Effector memory CD4-positive, alpha-beta T cell (primary cell): ENCODE data around the gene SMIM43.

Source experiments
- DNase-seq, 3 donors: peaks; one replicate each; pipeline ENCODE4 v3.0.0-alpha.2; 2020
- H3K27ac ChIP-seq: 2 replicates; pipeline ENCODE4 v1.7.0; 2013; ENCODE audit warnings: mild to moderate bottlenecking, low read length, moderate library complexity; ENCODE audit not compliant: insufficient read depth, poor library complexity, severe bottlenecking
- H3K27me3 ChIP-seq: replicated peaks from 2 replicates; pipeline ENCODE4 v1.7.0; 2013; ENCODE audit warnings: mild to moderate bottlenecking, low read length; ENCODE audit not compliant: insufficient read depth, control insufficient read depth, poor library complexity, severe bottlenecking
- H3K36me3 ChIP-seq: 2 replicates; pipeline ENCODE4 v1.7.0; 2013; ENCODE audit warnings: mild to moderate bottlenecking, low read length, moderate library complexity; ENCODE audit not compliant: control insufficient read depth, insufficient read depth
- H3K4me1 ChIP-seq: 2 replicates; pipeline ENCODE4 v1.7.0; 2013; ENCODE audit warnings: low read length, mild to moderate bottlenecking; ENCODE audit not compliant: control insufficient read depth, insufficient read depth, poor library complexity, severe bottlenecking
- H3K4me3 ChIP-seq: 2 replicates; pipeline ENCODE4 v1.7.0; 2013; ENCODE audit warnings: low read length, low read depth, mild to moderate bottlenecking; ENCODE audit not compliant: insufficient read depth, poor library complexity, severe bottlenecking
- H3K9me3 ChIP-seq: 2 replicates; pipeline ENCODE4 v1.7.0; 2013; ENCODE audit warnings: mild to moderate bottlenecking, low read length, moderate library complexity; ENCODE audit not compliant: control insufficient read depth

Gene SMIM43

DNA sequence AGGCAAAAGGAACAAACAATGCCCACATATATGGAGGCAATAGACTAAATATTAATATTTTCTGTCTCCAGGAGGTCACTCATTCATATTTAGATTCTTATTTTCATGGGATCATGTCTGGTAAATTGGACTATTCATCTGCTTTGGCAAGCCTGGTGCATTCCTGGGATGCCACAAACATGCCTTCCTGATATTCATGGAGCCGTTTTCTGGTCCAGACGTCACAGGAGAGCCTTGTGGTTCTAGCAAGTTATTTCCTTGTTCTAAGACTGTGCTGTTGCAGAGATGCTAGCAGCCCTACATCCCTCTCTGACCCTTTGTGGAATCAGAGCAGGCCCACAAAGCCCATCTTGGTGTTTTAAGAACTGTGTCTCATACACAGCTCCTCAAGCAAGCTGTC is 20.0 kb upstream of the SMIM43 start:
- no peaks in the 10 kb centered on the region for H3K4me1 ChIP-seq
- H3K36me3 ChIP-seq: no peaks in the 10 kb centered on the region
- DNase-seq: no peak
- no peaks in the 10 kb centered on the region for H3K27me3 ChIP-seq
- H3K4me3 ChIP-seq: no peak overlapping the region
- peaks cover 5% of the 10 kb centered on the region for H3K9me3 ChIP-seq
- no peak overlapping the region for H3K27ac ChIP-seq

- Histone ChIP-seq H3K4me1 (no peaks in the 10 kb centered on the region), H3K27me3 (no peaks in the 10 kb centered on the region), H3K36me3 (no peaks in the 10 kb centered on the region), H3K27ac (no peak overlapping the region), H3K4me3 (no peak overlapping the region), H3K9me3 (peaks cover 5% of the 10 kb centered on the region)
- no peak for DNase-seq
Observed at GRCh38 chr4:121784401-121784800, 19.4 kb upstream of the SMIM43 start.

GRCh38 chr4:121783210-121783609 is 18.2 kb upstream of the SMIM43 start:
- Histone ChIP-seq H3K27ac (no peak overlapping the region), H3K4me1 (no peaks in the 10 kb centered on the region)

DNA sequence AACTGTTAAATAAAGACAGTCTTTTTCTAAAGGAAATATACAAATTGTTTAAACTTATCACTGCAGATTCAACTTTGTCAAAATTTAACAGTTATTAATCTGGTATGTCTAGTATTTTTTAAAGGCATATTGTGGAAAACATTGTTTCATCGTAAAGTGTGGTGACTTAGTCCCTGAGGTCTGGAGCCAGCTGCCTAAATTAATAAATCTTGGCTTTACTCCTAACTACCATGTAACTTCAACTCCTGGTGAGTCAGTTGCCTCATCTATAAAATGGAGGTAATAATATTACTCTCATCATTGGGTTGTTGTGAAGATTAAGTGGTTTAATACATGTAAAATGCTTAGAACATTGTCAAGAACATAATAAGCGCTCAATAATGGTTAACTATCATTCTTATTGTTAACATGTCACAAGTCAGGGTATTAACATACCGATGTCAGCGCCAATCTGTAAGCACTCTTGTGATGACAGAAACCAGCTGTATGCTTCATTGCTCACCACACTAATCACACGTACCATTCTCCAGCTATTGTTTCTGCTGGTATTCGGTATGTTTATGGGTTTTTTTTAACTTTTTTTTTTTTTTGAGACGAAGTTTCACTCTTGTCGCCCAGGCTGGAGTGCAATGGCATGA is 14.1 kb upstream of the SMIM43 start:
- no peaks in the 10 kb centered on the region for H3K36me3 ChIP-seq
- no peak overlapping the region for H3K27ac ChIP-seq
- no peaks in the 10 kb centered on the region for H3K4me1 ChIP-seq
- H3K9me3 ChIP-seq: peaks cover 3% of the 10 kb centered on the region
- no peak for DNase-seq
- H3K27me3 ChIP-seq: no peaks in the 10 kb centered on the region
- H3K4me3 ChIP-seq: no peak overlapping the region

More at GRCh38 chr4:121783210-121783609, 18.2 kb upstream of the SMIM43 start:
- no peak overlapping the region for H3K4me3 ChIP-seq
- peaks cover 5% of the 10 kb centered on the region for H3K9me3 ChIP-seq
- no peak for DNase-seq
- H3K36me3 ChIP-seq: no peaks in the 10 kb centered on the region
- H3K27me3 ChIP-seq: no peaks in the 10 kb centered on the region

DNA sequence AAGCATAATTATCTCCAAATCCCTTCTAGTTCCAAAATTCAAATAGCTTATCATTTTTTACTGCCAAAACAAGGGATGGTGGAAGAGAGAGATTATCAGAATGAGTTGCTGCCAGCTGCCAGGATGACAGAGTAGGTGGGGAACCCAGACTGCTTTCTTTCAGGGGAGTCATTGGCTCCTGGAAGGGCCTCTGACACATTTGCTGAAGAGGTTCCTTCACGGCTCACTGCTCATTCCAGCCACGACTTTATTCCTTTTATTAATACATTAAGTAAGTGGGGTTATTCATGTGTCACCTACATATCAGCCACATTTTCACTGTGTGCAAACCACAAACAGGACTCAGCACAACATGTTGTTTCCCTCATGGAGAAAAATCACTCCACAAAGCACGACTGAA is 12.7 kb upstream of the SMIM43 start:
- no peak overlapping the region for H3K4me3 ChIP-seq
- DNase-seq: no peak

GRCh38 chr4:121776610-121777401 is 11.8 kb upstream of the SMIM43 start:
- Histone ChIP-seq H3K4me3 (no peak overlapping the region), H3K9me3 (no peaks in the 10 kb centered on the region), H3K36me3 (no peaks in the 10 kb centered on the region), H3K4me1 (no peaks in the 10 kb centered on the region), H3K27ac (no peak overlapping the region), H3K27me3 (no peaks in the 10 kb centered on the region)
- DNase-seq: no peak

More for the DNA sequence above, 12.7 kb upstream of the SMIM43 start:
- H3K9me3 ChIP-seq: no peaks in the 10 kb centered on the region
- H3K36me3 ChIP-seq: no peaks in the 10 kb centered on the region
- no peaks in the 10 kb centered on the region for H3K27me3 ChIP-seq
- H3K27ac ChIP-seq: no peak overlapping the region
- H3K4me1 ChIP-seq: no peaks in the 10 kb centered on the region

DNA sequence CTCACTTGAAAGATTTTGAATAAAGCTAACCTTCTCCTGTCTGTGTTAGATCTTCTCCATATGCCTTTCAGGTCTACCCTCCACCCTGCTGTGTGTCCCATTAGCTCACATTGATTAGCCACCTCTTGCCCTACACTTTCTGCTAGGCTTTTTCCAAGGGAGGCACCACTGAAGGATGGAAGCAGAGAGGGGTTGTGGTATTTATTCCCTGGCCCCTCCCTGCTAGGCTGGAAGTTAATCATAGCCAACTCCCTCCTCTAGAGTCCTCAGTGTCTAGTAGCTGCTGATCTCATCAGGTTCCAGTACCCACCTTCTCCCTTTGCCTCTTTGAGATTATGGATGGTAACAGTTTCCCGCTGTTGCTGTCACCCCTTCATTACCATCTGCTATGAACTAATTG is 8.9 kb upstream of the SMIM43 start:
- no peaks in the 10 kb centered on the region for H3K4me1 ChIP-seq
- H3K4me3 ChIP-seq: no peak overlapping the region
- H3K27me3 ChIP-seq: no peaks in the 10 kb centered on the region
- DNase-seq: no peak
- H3K27ac ChIP-seq: no peak overlapping the region
- H3K9me3 ChIP-seq: no peaks in the 10 kb centered on the region
- H3K36me3 ChIP-seq: no peaks in the 10 kb centered on the region

- Histone ChIP-seq H3K27me3 (no peaks in the 10 kb centered on the region), H3K27ac (no peak overlapping the region), H3K4me3 (no peak overlapping the region), H3K4me1 (no peaks in the 10 kb centered on the region), H3K36me3 (no peaks in the 10 kb centered on the region), H3K9me3 (no peaks in the 10 kb centered on the region)
- no peak for DNase-seq
Observed at GRCh38 chr4:121771869-121772268, 6.9 kb upstream of the SMIM43 start.

GRCh38 chr4:121769341-121769740 is 4.4 kb upstream of the SMIM43 start:
- H3K27ac ChIP-seq: no peak overlapping the region
- peaks cover 9% of the 10 kb centered on the region for H3K4me1 ChIP-seq
- no peaks in the 10 kb centered on the region for H3K36me3 ChIP-seq
- H3K27me3 ChIP-seq: peaks cover 12% of the 10 kb centered on the region
- H3K4me3 ChIP-seq: no peak overlapping the region
- H3K9me3 ChIP-seq: no peaks in the 10 kb centered on the region
- no peak for DNase-seq

DNA sequence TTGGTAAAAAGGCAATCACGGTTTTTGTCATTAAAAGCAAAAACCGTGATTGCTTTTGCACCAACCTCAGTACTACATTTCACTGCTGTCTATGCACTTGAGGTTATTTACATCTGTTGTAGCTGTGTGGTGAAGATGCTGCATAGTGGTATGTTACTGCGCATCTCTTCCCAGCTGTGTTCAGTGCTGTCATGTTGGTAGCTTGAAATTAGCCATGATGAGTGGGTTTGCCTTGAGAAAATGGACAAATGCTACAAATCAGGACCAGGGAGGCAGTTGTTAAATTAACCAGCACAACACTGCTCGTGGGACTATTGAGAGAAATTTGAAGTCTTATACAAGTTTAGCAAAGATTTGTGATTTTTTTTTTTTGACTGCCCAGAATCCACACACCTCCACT is 2.2 kb upstream of the SMIM43 start:
- Histone ChIP-seq H3K4me3 (no peak overlapping the region), H3K4me1 (peaks cover 10% of the 10 kb centered on the region), H3K27ac (no peak overlapping the region), H3K36me3 (no peaks in the 10 kb centered on the region), H3K27me3 (peaks cover 23% of the 10 kb centered on the region), H3K9me3 (no peaks in the 10 kb centered on the region)
- no peak for DNase-seq
